ENCODE measurements around the gene ATP1A4.

DNA sequence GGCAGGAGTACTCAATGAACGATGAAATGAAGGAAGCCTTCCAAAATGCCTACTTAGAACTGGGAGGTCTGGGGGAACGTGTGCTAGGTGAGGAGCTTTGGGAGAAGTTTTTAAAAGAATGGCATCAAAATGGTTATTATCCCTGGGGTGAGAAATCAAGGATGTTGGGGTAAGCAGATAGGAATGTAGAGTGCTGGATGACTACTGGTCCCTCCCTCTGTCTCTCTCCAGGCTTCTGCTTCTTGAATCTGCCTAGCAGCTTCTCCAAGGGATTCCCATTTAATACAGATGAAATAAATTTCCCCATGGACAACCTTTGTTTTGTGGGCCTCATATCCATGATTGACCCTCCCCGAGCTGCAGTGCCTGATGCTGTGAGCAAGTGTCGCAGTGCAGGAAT, 20.0 kb downstream of the ATP1A4 start:
- no peak for TF ChIP-seq POLR2A (IDR thresholded peaks at IDR 0.05)
- TF ChIP-seq, protein P1, sequence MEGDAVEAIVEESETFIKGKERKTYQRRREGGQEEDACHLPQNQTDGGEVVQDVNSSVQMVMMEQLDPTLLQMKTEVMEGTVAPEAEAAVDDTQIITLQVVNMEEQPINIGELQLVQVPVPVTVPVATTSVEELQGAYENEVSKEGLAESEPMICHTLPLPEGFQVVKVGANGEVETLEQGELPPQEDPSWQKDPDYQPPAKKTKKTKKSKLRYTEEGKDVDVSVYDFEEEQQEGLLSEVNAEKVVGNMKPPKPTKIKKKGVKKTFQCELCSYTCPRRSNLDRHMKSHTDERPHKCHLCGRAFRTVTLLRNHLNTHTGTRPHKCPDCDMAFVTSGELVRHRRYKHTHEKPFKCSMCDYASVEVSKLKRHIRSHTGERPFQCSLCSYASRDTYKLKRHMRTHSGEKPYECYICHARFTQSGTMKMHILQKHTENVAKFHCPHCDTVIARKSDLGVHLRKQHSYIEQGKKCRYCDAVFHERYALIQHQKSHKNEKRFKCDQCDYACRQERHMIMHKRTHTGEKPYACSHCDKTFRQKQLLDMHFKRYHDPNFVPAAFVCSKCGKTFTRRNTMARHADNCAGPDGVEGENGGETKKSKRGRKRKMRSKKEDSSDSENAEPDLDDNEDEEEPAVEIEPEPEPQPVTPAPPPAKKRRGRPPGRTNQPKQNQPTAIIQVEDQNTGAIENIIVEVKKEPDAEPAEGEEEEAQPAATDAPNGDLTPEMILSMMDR (IDR thresholded peaks at IDR 0.05 in 4 of 5, conservative IDR thresholded peaks at IDR 0.05 in 1 of 5): no peak

All from gastrocnemius medialis (tissue), 4 donors.